ENCODE data around the gene RALGAPA2. TPM values are rescaled to one million over a fixed set of nuclear protein-coding genes. Genes with fewer than 3 reads are reported as not detected.
A peak's percentile ranks its signal among the peaks of the same experiment; 100 is the strongest.
"Not testable (repeated sequence)": the region's sequence is repeated elsewhere in the genome, so short reads cannot be mapped to it uniquely, and the experiment has no call there.

RALGAPA2 gene
- polyA plus RNA-seq, 1 donor: 24.9 TPM

- DNase-seq: no peak
Observed at GRCh38 chr20:20573797-20574196, 138.6 kb downstream of the RALGAPA2 start.

- DNase-seq: no peak
Observed at GRCh38 chr20:20571068-20571780, 141.2 kb downstream of the RALGAPA2 start.

DNA sequence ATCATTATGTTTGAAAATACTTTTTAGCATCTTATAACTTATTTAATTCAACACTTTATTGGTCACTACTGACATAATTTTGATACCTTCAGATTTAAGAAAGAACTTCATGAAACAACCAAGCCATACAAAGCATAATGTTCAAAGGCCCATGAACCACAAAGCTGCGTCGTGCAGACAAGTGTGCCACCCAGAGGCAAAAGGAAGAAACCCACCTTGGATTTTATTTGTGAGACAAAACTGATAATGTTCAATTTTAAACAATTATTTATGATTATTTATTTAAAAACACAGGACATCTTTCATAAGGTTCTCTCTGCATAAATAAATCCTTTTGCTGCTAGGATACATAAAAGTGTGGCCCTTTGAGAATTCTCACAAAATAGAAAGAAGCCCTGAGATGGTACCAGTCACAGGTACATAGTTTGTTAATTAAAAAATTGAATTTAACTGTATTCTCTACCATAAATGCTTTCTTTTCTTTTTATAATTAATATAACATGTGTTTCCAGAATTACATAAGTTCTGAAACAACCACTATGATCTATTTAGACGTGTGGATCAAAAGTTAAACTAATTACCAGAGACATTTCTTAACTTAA, 143.7 kb downstream of the RALGAPA2 start:
- peak; percentile 19 for DNase-seq

GRCh38 chr20:20567712-20568111, 144.7 kb downstream of the RALGAPA2 start:
- no peak for DNase-seq

DNA sequence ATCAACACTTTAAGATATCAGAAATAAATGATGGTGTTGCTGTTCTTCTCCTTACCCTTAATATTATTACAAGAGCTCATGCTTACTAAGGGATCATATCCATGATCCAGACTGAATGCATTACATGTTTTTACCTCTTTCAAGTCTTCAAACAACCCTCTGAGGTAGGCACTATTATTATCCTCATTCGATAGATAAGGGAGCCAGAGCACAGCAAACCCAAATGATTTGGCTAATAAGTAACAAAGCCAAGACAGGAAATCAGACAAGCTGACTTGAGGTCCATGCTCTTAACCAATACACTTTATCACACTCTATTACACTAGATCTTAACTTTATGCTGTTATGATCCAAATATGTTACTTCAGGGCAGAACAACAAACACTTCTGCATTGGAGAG, 145.9 kb downstream of the RALGAPA2 start:
- no peak for DNase-seq

- no peak for DNase-seq
Observed at GRCh38 chr20:20564279-20564678, 148.2 kb downstream of the RALGAPA2 start.

DNA sequence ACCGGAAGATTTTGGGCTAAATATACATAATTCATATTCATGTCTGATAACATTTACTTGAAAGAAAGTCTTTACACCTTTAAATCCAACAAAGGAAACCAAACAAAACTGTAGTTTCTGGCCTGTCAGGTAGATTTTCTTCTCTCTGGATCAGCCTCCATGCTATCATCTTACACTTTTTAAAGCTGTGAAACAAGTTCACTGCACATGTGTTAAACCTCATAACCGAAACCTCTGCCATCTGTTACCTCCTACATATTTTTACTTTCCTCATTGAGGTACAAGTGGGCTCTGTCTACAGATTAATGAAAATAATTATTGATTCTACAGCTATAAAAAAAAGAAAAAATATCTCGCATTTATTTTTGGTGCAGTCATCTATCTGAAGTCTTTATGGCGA, 149.9 kb downstream of the RALGAPA2 start:
- no peak for DNase-seq

DNA sequence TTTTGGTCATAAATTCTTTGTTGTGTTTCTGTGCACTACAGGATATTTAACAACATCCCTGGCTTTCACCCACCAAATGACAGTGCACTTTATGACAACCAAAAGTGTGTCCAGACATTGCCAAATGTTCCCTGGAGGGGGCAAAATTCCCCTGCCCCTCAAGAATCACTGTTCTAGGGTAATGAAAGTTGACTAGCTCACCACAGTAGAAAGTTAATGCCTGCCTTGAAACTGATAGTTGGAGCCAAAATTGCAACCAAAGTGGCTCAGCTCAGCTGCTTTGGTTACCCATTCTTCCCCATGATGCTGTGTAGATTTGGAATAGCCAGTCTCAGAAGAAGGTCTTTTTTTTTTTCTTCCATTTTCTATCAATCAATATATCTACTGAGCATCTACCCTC, 150.6 kb downstream of the RALGAPA2 start:
- no peak for DNase-seq

DNA sequence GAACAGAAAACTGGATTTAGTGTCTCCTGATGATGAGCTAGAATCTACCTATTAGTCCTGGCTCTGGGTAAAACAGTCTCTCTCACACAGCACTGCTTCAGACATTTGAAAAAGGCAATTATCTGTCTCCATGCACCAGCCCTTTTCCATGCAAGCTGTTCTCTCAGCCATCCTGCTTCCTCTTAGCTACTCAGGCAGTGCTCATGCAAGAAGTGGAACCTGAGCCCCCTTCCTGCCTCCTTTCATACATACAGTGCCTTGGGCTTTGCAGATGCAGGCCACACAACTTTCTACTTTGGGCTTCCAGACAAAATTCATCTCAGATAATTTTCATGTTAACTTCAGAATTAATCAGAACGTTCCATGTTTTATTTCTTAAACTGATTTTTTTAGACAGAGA, 151.3 kb downstream of the RALGAPA2 start:
- no peak for DNase-seq

DNA sequence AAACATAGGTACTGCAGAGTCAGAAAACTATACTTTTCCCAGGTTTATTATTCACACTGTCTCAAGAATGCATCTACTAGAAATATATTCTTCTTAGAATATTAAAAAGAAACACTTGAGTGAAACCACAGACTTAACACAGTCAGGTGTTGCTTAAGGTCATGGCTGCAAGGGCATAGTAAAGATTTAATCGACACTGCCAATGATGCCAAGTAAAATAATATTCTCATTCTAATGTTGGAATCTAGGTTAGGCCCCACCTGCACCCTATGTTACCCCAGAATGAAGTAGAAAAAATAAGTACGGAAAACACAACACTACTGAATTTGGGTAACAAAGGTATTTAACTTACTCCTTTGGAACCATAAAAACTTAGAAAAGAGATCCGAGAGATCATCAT, 155.0 kb downstream of the RALGAPA2 start:
- no peak for DNase-seq

GRCh38 chr20:20555838-20556237, 156.6 kb downstream of the RALGAPA2 start:
- DNase-seq: no peak

DNA sequence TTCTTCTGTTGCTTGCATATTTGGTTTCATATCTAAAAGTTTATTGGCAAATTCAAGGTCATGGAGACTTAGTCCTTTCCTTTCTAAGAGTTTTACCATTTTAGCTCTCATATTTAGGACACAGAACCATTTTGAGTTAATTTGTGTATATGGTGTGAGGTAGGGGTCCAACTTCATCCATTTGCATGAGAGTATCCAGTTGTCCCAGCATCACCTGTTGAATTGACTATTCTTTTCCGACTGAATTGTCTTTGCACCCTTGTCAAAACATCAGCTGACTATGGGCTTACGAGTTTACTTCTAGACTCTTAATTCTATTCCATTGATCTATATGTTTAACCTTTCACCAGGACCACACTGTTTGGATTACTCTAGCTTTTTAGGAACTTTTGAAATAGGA, 157.5 kb downstream of the RALGAPA2 start:
- DNase-seq: no peak

- no peak for DNase-seq
Observed at GRCh38 chr20:20553541-20553940, 158.9 kb downstream of the RALGAPA2 start.

GRCh38 chr20:20552076-20552475, 160.4 kb downstream of the RALGAPA2 start:
- no peak for DNase-seq

DNA sequence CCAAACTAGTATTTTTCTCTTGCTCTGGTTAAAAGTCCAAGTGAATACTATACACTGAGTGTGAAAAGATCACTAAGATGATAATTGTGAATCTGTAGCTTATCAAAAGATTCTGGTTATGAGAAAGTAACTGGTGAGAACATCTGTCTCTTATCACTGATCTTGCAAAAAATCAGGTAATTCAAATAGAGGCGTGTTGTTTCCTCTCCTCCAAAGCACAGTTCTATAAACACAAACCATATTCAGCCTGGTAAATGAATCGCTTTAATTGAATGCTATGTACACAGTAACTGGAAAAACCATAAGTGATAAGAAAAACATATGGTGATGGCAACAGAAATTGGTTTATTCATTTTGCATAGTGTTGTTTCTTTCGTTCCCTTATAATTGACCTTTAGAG, 161.0 kb downstream of the RALGAPA2 start:
- no peak for DNase-seq

- DNase-seq: no peak
Observed at GRCh38 chr20:20549704-20550103, 162.7 kb downstream of the RALGAPA2 start.

DNA sequence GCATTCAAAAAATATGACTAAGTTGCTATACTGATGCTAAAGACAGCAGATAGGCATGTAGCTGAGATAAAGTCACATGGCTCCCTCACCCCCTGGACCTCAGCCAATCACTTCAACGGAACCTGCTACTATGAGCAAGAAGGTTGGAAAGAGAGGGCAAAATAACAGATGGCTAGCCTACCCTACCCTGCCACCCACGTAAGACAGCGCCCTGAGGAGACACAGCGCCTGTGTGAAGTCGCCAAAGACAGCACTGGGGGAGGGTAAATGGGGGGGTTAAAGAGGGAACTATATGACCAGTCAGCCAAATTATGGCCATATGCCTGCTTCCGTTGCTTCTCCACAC, 163.2 kb downstream of the RALGAPA2 start:
- DNase-seq: no peak

DNA sequence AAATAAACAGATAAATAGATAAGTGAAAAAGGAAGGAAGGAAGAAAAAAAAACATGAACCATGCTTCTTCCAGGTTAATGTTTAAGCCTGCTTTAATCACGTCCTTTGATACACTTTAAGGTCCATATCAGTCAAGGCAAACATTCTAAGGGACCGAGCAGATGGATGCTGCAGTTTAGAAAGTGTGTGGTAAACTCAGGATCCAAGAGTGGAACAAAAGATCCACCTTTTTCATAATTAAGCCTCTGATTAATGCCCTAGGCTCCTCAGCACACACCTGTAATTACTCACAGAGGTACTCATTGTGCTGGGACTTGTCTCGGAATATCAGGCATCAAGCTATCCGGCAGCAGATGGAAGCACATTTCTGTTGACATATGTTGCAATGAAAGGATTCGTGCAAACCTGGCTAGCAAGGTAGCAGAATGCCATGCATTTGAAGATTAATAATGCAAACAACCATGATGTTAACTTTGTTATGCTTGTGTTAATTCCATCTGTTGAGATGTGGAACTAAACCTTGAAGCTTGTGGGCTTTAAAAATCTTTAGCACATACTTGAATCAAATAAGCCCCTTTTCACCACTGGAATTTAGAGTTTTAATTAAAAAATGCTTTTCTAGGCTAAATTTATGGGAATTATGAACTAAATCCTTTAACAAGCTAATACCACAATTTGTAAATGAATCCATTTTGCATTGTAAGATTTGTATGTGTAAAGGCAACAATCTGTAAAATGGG, 163.7 kb downstream of the RALGAPA2 start:
- DNase-seq: no peak

DNA sequence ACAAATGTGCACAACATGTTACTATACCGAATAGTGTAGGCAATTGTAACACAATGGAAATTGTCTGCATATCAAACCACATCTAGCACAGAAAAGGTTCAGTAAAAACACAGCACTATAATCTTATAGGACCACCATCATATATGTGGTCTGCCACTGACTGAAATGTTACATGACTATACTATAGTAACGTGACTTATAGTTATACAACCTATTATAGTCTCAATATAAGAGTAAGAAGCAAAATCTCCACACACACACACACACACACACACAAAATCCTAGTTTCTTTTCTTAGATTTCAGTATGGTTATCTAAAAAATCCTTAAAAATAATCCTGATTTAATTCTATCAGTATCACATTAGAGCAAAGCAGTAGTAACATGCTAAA, 164.6 kb downstream of the RALGAPA2 start:
- no peak for DNase-seq

- DNase-seq: no peak
Observed at GRCh38 chr20:20547221-20547875, 165.1 kb downstream of the RALGAPA2 start.

DNA sequence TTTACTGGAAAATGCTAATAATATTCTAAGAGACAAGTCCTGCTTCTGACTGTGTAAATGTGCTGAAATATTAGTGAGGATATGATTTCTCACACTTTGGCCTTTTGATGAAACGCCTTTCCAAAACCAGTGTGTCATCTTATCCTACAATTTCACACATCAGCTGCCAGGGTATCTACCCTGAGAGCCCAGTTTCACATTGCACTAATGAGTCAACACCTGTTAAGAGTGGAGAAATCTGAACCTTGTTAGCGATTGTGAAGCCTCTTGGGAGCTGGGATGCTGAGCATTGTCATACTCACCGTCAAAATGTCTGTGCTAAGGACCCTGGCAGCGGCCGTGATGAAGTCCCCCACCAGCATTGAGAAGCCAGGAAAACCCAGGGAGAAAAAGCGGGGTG, 166.0 kb downstream of the RALGAPA2 start:
- DNase-seq: no peak

DNA sequence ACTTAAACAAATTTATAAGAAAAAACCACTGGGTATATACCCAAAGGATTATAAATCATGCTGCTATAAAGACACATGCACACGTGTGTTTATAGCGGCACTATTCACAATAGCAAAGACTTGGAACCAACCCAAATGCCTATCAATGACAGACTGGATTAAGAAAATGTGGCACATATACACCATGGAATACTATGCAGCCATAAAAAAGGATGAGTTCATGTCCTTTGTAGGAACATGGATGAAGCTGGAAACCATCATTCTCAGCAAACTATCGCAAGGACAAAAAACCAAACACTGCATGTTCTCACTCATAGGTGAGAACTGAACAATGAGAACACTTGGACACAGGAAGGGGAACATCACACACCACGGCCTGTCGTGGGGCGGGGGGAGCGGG, 169.1 kb downstream of the RALGAPA2 start:
- DNase-seq: not testable (repeated sequence)
